ENCODE measurements around the gene FZD2. TPM values are rescaled to one million over a fixed set of nuclear protein-coding genes. Genes with fewer than 3 reads are reported as not detected.

The FZD2 gene
- polyA plus RNA-seq, 2 of the 4 experiments (the other 2 are of a cell fraction) = 25.8 to 54.9 TPM

DNA sequence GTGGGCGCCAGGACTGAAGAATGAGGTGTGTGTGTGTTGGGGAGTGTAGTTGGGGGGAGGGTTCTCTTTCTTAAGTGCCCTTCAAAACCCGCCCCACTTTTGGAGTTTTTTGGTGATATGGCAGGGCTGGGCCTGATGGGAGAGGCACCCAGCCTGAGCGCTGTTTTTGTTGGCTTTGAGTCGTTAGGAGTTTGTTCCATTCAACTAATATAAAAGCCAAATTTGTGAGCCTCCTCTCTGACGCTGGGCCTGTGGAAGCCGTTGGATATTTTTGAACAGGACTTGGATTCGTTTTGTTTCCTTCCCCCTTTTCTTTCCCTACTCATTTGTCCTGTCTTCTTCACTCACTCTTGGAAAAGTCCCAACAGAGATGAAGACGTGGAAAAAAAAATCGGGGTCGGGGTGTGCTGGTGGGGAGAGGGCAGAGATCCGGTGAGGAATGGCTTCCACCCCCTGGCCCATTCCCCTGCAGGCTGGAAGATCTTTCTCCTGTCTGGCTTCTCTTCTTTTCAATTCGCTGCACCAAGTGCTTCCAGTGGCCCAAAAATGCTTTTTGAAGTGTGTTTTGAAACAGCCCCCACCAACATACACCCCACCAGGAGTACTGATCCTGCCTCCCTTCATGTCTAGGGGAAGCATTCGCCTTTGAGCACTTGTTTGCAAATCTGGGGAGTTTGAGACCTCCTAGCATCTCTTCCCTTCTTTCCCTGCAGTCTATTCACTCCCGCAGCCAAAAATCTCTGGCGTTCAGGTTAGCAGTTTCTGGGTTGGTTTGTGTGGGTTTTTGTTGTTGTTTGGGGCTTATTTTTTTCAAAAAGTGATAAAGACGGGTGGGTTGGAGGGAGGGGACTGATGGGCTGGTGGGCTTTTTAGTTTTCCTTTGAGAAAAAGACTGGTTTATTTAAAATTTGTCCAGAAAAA is 2.6 kb downstream of the FZD2 start:
- Histone ChIP-seq H3K9me3 (0 out of 3 replicates have a peak, but pooled peaks cover under 1% of the 10 kb centered on the region), H3K4me3 (peak overlapping the region; percentile 32), H3K4me1 (peaks cover 57% of the 10 kb centered on the region), H3K4me2 (peak overlapping the region; percentile 92), H3K27ac (peak overlapping the region; percentile 34 to 95)
- ChIA-PET CTCF (no interaction called here), POLR2A (no interaction called here)
- 49% methylated on average over 16 of the region's 16 CpGs for WGBS (ENCODE audit: missing lambda C conversion rate)
- DNase-seq (ENCODE audit: low read depth in 1 of 2, low spot score in 1 of 2) (no peak), FAIRE-seq (no peak), ATAC-seq (no peak)
- TF ChIP-seq RAD21 (conservative IDR thresholded peaks at IDR 0.05 in 1 of 2, IDR thresholded peaks at IDR 0.05 in 1 of 2) (no peak), CBX8 (IDR thresholded peaks at IDR 0.05) (no peak), CHD2 (IDR thresholded peaks at IDR 0.05; ENCODE audit: low read length, partially characterized antibody) (no peak), CTCF (IDR thresholded peaks at IDR 0.05) (no peak), E2F6 (IDR thresholded peaks at IDR 0.05; ENCODE audit: borderline replicate concordance, low read depth) (no peak), CEBPB (IDR thresholded peaks at IDR 0.05) (no peak), MYC (IDR thresholded peaks at IDR 0.05; ENCODE audit: borderline replicate concordance, low read length) (no peak), HMGXB4 (CRISPR knock-in tag; IDR thresholded peaks at IDR 0.05; ENCODE audit: borderline replicate concordance) (no peak), HDAC2 (IDR thresholded peaks at IDR 0.05) (no peak), PHF8 (IDR thresholded peaks at IDR 0.05; ENCODE audit: borderline replicate concordance, low read depth) (no peak), RFX5 (IDR thresholded peaks at IDR 0.05) (no peak), RCOR1 (IDR thresholded peaks at IDR 0.05; ENCODE audit: low read depth, low read length) (no peak), JUN (IDR thresholded peaks at IDR 0.05) (no peak), RARB (CRISPR knock-in tag; IDR thresholded peaks at IDR 0.05) (no peak), HEYL (CRISPR knock-in tag; IDR thresholded peaks at IDR 0.05) (no peak), SMC3 (IDR thresholded peaks at IDR 0.05) (no peak), POLR2AphosphoS2 (conservative IDR thresholded peaks at IDR 0.05; ENCODE audit: low read length) (no peak), CBX2 (IDR thresholded peaks at IDR 0.05; ENCODE audit: borderline replicate concordance, low read depth) (no peak)

DNA sequence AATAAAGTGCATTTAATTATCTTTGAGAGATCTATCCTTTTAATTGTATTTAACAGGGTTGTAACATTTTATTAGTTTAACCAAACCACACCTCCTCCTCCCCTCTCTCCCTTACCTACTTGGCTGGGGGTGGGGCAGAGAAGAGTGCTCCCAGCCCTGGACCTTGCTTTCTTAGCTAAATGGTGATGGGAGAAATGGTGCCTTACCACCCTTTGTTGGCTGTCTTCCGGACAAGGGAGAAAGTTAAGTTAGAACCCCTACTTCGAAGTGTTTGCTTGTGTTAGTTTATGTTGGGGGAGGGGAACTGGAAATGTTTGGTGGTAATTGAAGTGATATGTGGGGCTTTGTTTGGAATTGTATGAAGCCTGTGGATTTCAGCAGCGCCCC is 3.9 kb downstream of the FZD2 start:
- WGBS (ENCODE audit: missing lambda C conversion rate) = 66% methylated on average over 3 of the region's 3 CpGs
- peaks cover 11% of the 10 kb centered on the region; the same call in 2 of the 3 replicates for H3K9me3 ChIP-seq
- TF ChIP-seq CBX8 (IDR thresholded peaks at IDR 0.05) (no peak), NR3C1 (IDR thresholded peaks at IDR 0.05) (no peak), BHLHE40 (IDR thresholded peaks at IDR 0.05; ENCODE audit: low read depth, low read length) (no peak), HDAC2 (IDR thresholded peaks at IDR 0.05) (no peak), MAZ (IDR thresholded peaks at IDR 0.05; ENCODE audit: borderline replicate concordance, low read depth, low read length) (no peak), ATOH8 (CRISPR knock-in tag; IDR thresholded peaks at IDR 0.05; ENCODE audit: low read depth) (no peak), GATA3 (IDR thresholded peaks at IDR 0.05; ENCODE audit: borderline replicate concordance) (no peak), ZC3H11A (IDR thresholded peaks at IDR 0.05) (no peak), SMC3 (IDR thresholded peaks at IDR 0.05) (no peak), FOSB (CRISPR knock-in tag; IDR thresholded peaks at IDR 0.05) (no peak), ELK1 (IDR thresholded peaks at IDR 0.05; ENCODE audit: low read depth, low read length) (no peak), HES2 (IDR thresholded peaks at IDR 0.05) (no peak), KDM1A (IDR thresholded peaks at IDR 0.05; ENCODE audit: low read depth) (no peak), PHF8 (IDR thresholded peaks at IDR 0.05; ENCODE audit: borderline replicate concordance, low read depth) (no peak), RFX5 (IDR thresholded peaks at IDR 0.05) (no peak)
- ATAC-seq = no peak
- no peak for DNase-seq (ENCODE audit: low read depth in 1 of 2, low spot score in 1 of 2)
- FAIRE-seq = no peak
- H3K4me3 ChIP-seq = no peak overlapping the region
- H3K4me1 ChIP-seq = peaks cover 46% of the 10 kb centered on the region
- peak overlapping the region; percentile 92 for H3K4me2 ChIP-seq
- POLR2A ChIA-PET = interaction anchor here (0.8 to 2.1 kb wide), 2 partner anchors 18 to 27 kb away, joined by 3 to 7 read pairs; no protein-coding TSS in a partner anchor
- H3K27ac ChIP-seq = peak overlapping the region in 1 of 2 experiments; percentile 46; a peak in 2 of 6 replicates
- CTCF ChIA-PET = interaction anchor here (1.0 to 4.9 kb wide), 11 partner anchors 8 to 198 kb away, joined by 3 to 63 read pairs (median 4); partner anchors contain the start of gene FAM171A2

Measured in A549 (cell line).